Neuronal stem cell (in vitro differentiated cells): Measurements from ENCODE around the gene ACY1.
A peak's percentile ranks its signal among the peaks of the same experiment; 100 is the strongest.

Source experiments
- DNase-seq: peaks from one replicate; pipeline ENCODE4 v3.0.0-alpha.2; 2013; ENCODE audit warnings: low spot score
- H2AFZ ChIP-seq: one replicate; pipeline ENCODE4 v1.6.1; 2013; ENCODE audit warnings: mild to moderate bottlenecking, low read length, inconsistent platforms
- H2AK5ac ChIP-seq: 2 replicates; pipeline ENCODE4 v1.6.1; 2013; ENCODE audit warnings: low read depth, mild to moderate bottlenecking, inconsistent platforms, low read length, moderate library complexity, mixed read lengths
- H2BK120ac ChIP-seq: 2 replicates; pipeline ENCODE4 v1.6.1; 2013; ENCODE audit warnings: low read depth, mild to moderate bottlenecking, inconsistent platforms, low read length, moderate library complexity, mixed read lengths
- H2BK12ac ChIP-seq: one replicate; pipeline ENCODE4 v1.6.1; 2013; ENCODE audit warnings: low read length, inconsistent platforms
- H2BK15ac ChIP-seq: 2 replicates; pipeline ENCODE4 v1.6.1; 2013; ENCODE audit warnings: mild to moderate bottlenecking, low read length, inconsistent platforms, mixed read lengths
- H2BK5ac ChIP-seq: one replicate; pipeline ENCODE4 v1.6.1; 2013; ENCODE audit warnings: inconsistent platforms, mild to moderate bottlenecking, low read length, moderate library complexity
- H3K14ac ChIP-seq: one replicate; pipeline ENCODE4 v1.6.1; 2013; ENCODE audit warnings: low read length, inconsistent platforms
- H3K18ac ChIP-seq: 2 replicates; pipeline ENCODE4 v1.6.1; 2013; ENCODE audit warnings: low read length, inconsistent platforms
- H3K23ac ChIP-seq: 2 replicates; pipeline ENCODE4 v1.6.1; 2013; ENCODE audit warnings: low read depth, mild to moderate bottlenecking, mixed read lengths, low read length, inconsistent platforms; ENCODE audit not compliant: poor library complexity
- H3K27ac ChIP-seq: replicated peaks from 3 replicates; pipeline ENCODE4 v1.5.1; 2013; ENCODE audit warnings: low read length, inconsistent platforms
- H3K27me3 ChIP-seq, 3 experiments: 2 replicates each; pipeline ENCODE4 v1.6.1; 2013; ENCODE audit warnings: low read length in 3 of 3, mild to moderate bottlenecking in 2 of 3, inconsistent platforms in 1 of 3, low read depth in 1 of 3, mixed read lengths in 1 of 3, moderate library complexity in 1 of 3; ENCODE audit not compliant: control insufficient read depth in 3 of 3, insufficient read depth in 3 of 3
- H3K36me3 ChIP-seq, 2 donors: replicated peaks in 1 of 2; 2 replicates each; pipeline ENCODE4 v1.6.1; 2013; ENCODE audit warnings: low read length in 2 of 2; ENCODE audit not compliant: control insufficient read depth in 2 of 2, insufficient read depth in 2 of 2
- H3K4ac ChIP-seq: 2 replicates; pipeline ENCODE4 v1.6.1; 2013; ENCODE audit warnings: inconsistent platforms, mild to moderate bottlenecking, low read length, moderate library complexity
- H3K4me1 ChIP-seq, 2 donors: 1 replicate in 1 of 2; 2 replicates in 1 of 2; pipeline ENCODE4 v1.6.1; 2013; ENCODE audit warnings: low read length in 2 of 2, low read depth in 1 of 2; ENCODE audit not compliant: control insufficient read depth in 2 of 2, insufficient read depth in 1 of 2
- H3K4me2 ChIP-seq: one replicate; pipeline ENCODE4 v1.6.1; 2013; ENCODE audit warnings: mild to moderate bottlenecking, low read length, inconsistent platforms; ENCODE audit not compliant: insufficient read depth, poor library complexity, severe bottlenecking
- H3K4me3 ChIP-seq, 2 donors: 2 replicates each; pipeline ENCODE4 v1.5.1; 2013; ENCODE audit warnings: low read length in 2 of 2, mild to moderate bottlenecking in 2 of 2, inconsistent platforms in 1 of 2, moderate library complexity in 1 of 2
- H3K79me1 ChIP-seq: one replicate; pipeline ENCODE4 v1.6.1; 2013; ENCODE audit warnings: low read depth, mild to moderate bottlenecking, inconsistent platforms, low read length, moderate library complexity
- H3K9ac ChIP-seq: one replicate; pipeline ENCODE4 v1.6.1; 2013; ENCODE audit warnings: mild to moderate bottlenecking, low read depth, low read length, inconsistent platforms; ENCODE audit not compliant: poor library complexity
- H3K9me3 ChIP-seq, 2 donors: replicated peaks in 1 of 2; 2 replicates each; pipeline versions ENCODE3 to v1.6.1; 2013; ENCODE audit warnings: low read length in 2 of 2, mild to moderate bottlenecking in 2 of 2, inconsistent platforms in 1 of 2, low read depth in 1 of 2, mixed read lengths in 1 of 2, moderate library complexity in 1 of 2; ENCODE audit not compliant: control insufficient read depth in 2 of 2, insufficient read depth in 1 of 2
- H4K8ac ChIP-seq: one replicate; pipeline ENCODE4 v1.6.1; 2013; ENCODE audit warnings: low read depth, mild to moderate bottlenecking, inconsistent platforms, low read length, moderate library complexity
- H4K91ac ChIP-seq: one replicate; pipeline ENCODE4 v1.6.1; 2013; ENCODE audit warnings: low read length, low read depth, mild to moderate bottlenecking, inconsistent platforms; ENCODE audit not compliant: poor library complexity
- WGBS, 2 donors: extraction: QIAGEN DNeasy Blood & Tissue Kit; methylation state at CpG; one replicate each; pipeline ENCODE4 v1.1.7; 2013; ENCODE audit warnings: missing lambda C conversion rate in 2 of 2, mixed read lengths in 1 of 2; ENCODE audit not compliant: insufficient read length in 2 of 2, insufficient replicate concordance in 1 of 2; ENCODE audit errors: extremely low coverage in 2 of 2; 5-methylcytosine and 5-hydroxymethylcytosine counted together

ACY1 gene

GRCh38 chr3:51974963-51975851 is 8.1 kb upstream of the ACY1 start, which contains the start of gene ABHD14A:
TSS of gene ABHD14A (plus strand) at chr3:51975064. CDS start at chr3:51975136, 72 bp downstream.
- Histone ChIP-seq H2BK12ac (peak within 1 kb of the TSS; percentile 96), H2BK15ac (peak within 1 kb of the TSS; percentile 84), H3K18ac (peak within 1 kb of the TSS; percentile 94), H2BK5ac (peak within 1 kb of the TSS; percentile 39), H3K4me2 (peak within 1 kb of the TSS; percentile 93), H2BK120ac (no peak within 1 kb of the TSS), H3K23ac (peak within 1 kb of the TSS; percentile 76), H3K9ac (peak within 1 kb of the TSS; percentile 71), H3K9me3 (no peaks in the 10 kb centered on the region), H4K8ac (peak within 1 kb of the TSS; percentile 8), H3K27me3 (peaks cover 0 to 2% (median 0%) of the 10 kb centered on the region in 3 experiments), H3K27ac (no peak within 1 kb of the TSS), H3K4me1 (peaks cover 18 to 21% of the 10 kb centered on the region in 2 donors), H2AFZ (peak within 1 kb of the TSS; percentile 98), H3K4ac (peak within 1 kb of the TSS; percentile 1), H2AK5ac (peak within 1 kb of the TSS; percentile 78), H4K91ac (peak within 1 kb of the TSS; percentile 77), H3K36me3 (no peaks in the 10 kb centered on the region), H3K4me3 (peak within 1 kb of the TSS; percentile 69 to 76), H3K14ac (peak within 1 kb of the TSS; percentile 11), H3K79me1 (no peaks in the 10 kb centered on the region)
- DNase-seq = peak; percentile 68
- no CpG with 5 or more reads among the region's 63 CpGs for WGBS, 2 donors

- no peak for DNase-seq
- peak overlapping the region; percentile 72 for H3K18ac ChIP-seq
- H3K14ac ChIP-seq = no peak overlapping the region
- peak overlapping the region; percentile 9 for H3K27ac ChIP-seq
- peaks cover 0 to 2% (median 0%) of the 10 kb centered on the region in 3 experiments for H3K27me3 ChIP-seq
- H2BK15ac ChIP-seq = no peak overlapping the region
- WGBS, 2 donors = no CpG with 5 or more reads among the region's 46 CpGs
- H2BK12ac ChIP-seq = no peak overlapping the region
- H3K4me2 ChIP-seq = peak overlapping the region; percentile 93
- H3K4ac ChIP-seq = no peak overlapping the region
- H3K9me3 ChIP-seq = no peaks in the 10 kb centered on the region
- peaks cover 0 to 7% of the 10 kb centered on the region in 2 donors for H3K36me3 ChIP-seq
- no peak overlapping the region for H3K9ac ChIP-seq
- peaks cover 18 to 21% of the 10 kb centered on the region in 2 donors for H3K4me1 ChIP-seq
- no peak overlapping the region for H2BK120ac ChIP-seq
- H2AK5ac ChIP-seq = peak overlapping the region; percentile 51
- no peak overlapping the region for H4K8ac ChIP-seq
- H4K91ac ChIP-seq = no peak overlapping the region
- H3K23ac ChIP-seq = no peak overlapping the region
- peak overlapping the region; percentile 39 for H2BK5ac ChIP-seq
- H3K4me3 ChIP-seq = peak overlapping the region; percentile 69 to 76
- no peak overlapping the region for H2AFZ ChIP-seq
- no peaks in the 10 kb centered on the region for H3K79me1 ChIP-seq
Observed at GRCh38 chr3:51975852-51976549, 7.3 kb upstream of the ACY1 start.

GRCh38 chr3:51977446-51978142 is 5.7 kb upstream of the ACY1 start:
- Histone ChIP-seq H3K4ac (no peak overlapping the region), H3K36me3 (peaks cover 0 to 9% of the 10 kb centered on the region in 2 donors), H2BK120ac (no peak overlapping the region), H2BK5ac (no peak overlapping the region), H2AK5ac (peak overlapping the region; percentile 72), H4K8ac (no peak overlapping the region), H2BK12ac (no peak overlapping the region), H3K9me3 (no peaks in the 10 kb centered on the region), H3K4me1 (peaks cover 22 to 25% of the 10 kb centered on the region in 2 donors), H3K9ac (no peak overlapping the region), H3K79me1 (no peaks in the 10 kb centered on the region), H3K27ac (no peak overlapping the region), H3K27me3 (peaks cover 0 to 2% (median 0%) of the 10 kb centered on the region in 3 experiments), H3K4me2 (no peak overlapping the region), H3K18ac (no peak overlapping the region), H4K91ac (no peak overlapping the region), H3K4me3 (peak overlapping the region in 1 of 2 donors; percentile 28), H2AFZ (no peak overlapping the region), H2BK15ac (no peak overlapping the region), H3K14ac (no peak overlapping the region), H3K23ac (no peak overlapping the region)
- no peak for DNase-seq
- no CpG with 5 or more reads among the region's 9 CpGs for WGBS, 2 donors
